ENCODE results near the gene ETS2. TPM values are rescaled to one million over a fixed set of nuclear protein-coding genes. Genes with fewer than 3 reads are reported as not detected.

Gene ETS2
- total RNA-seq, 1 donor from 2014 or later = 42.2 TPM

GRCh38 chr21:38807441-38807871, 1.7 kb downstream of the ETS2 start:
- H3K27ac Mint-ChIP-seq = peak overlapping the region; percentile 90
- no peaks in the 10 kb centered on the region for H3K27me3 Mint-ChIP-seq
- H3K9me3 Mint-ChIP-seq = no peaks in the 10 kb centered on the region
- H3K36me3 Mint-ChIP-seq = peaks cover 34% of the 10 kb centered on the region
- DNase-seq (ENCODE audit: extremely low spot score, unreplicated experiment) = no peak
- peaks cover 46% of the 10 kb centered on the region for H3K4me1 Mint-ChIP-seq (ENCODE audit: unreplicated experiment)
- no peak for TF ChIP-seq CTCF (conservative IDR thresholded peaks at IDR 0.05)
- peak overlapping the region; percentile 97 for H3K4me3 Mint-ChIP-seq

- Mint-ChIP-seq H3K4me3 (peak overlapping the region; percentile 97), H3K27ac (peak overlapping the region; percentile 65), H3K27me3 (no peaks in the 10 kb centered on the region), H3K9me3 (no peaks in the 10 kb centered on the region), H3K36me3 (peaks cover 37% of the 10 kb centered on the region), H3K4me1 (ENCODE audit: unreplicated experiment) (peaks cover 44% of the 10 kb centered on the region)
- no peak for DNase-seq (ENCODE audit: extremely low spot score, unreplicated experiment)
- TF ChIP-seq CTCF (conservative IDR thresholded peaks at IDR 0.05) = no peak
Measured at GRCh38 chr21:38807986-38808385, 2.3 kb downstream of the ETS2 start.

GRCh38 chr21:38809198-38809878, 3.6 kb downstream of the ETS2 start:
- H3K27me3 Mint-ChIP-seq = no peaks in the 10 kb centered on the region
- no peak overlapping the region for H3K4me3 Mint-ChIP-seq
- peaks cover 47% of the 10 kb centered on the region for H3K4me1 Mint-ChIP-seq (ENCODE audit: unreplicated experiment)
- no peaks in the 10 kb centered on the region for H3K9me3 Mint-ChIP-seq
- TF ChIP-seq CTCF (conservative IDR thresholded peaks at IDR 0.05) = no peak
- no peak for DNase-seq (ENCODE audit: extremely low spot score, unreplicated experiment)
- H3K27ac Mint-ChIP-seq = no peak overlapping the region
- H3K36me3 Mint-ChIP-seq = peaks cover 46% of the 10 kb centered on the region

GRCh38 chr21:38810034-38810825, 4.5 kb downstream of the ETS2 start:
- DNase-seq (ENCODE audit: extremely low spot score, unreplicated experiment) = no peak
- Mint-ChIP-seq H3K27me3 (no peaks in the 10 kb centered on the region), H3K27ac (no peak overlapping the region), H3K4me3 (no peak overlapping the region), H3K36me3 (peaks cover 55% of the 10 kb centered on the region), H3K4me1 (ENCODE audit: unreplicated experiment) (peaks cover 42% of the 10 kb centered on the region), H3K9me3 (no peaks in the 10 kb centered on the region)
- TF ChIP-seq CTCF (conservative IDR thresholded peaks at IDR 0.05) = no peak

GRCh38 chr21:38810826-38811164, 5.1 kb downstream of the ETS2 start:
- Mint-ChIP-seq H3K27me3 (no peaks in the 10 kb centered on the region), H3K9me3 (no peaks in the 10 kb centered on the region), H3K36me3 (peaks cover 58% of the 10 kb centered on the region), H3K4me1 (ENCODE audit: unreplicated experiment) (peaks cover 42% of the 10 kb centered on the region), H3K4me3 (peak overlapping the region; percentile 33), H3K27ac (no peak overlapping the region)
- DNase-seq (ENCODE audit: extremely low spot score, unreplicated experiment) = no peak
- no peak for TF ChIP-seq CTCF (conservative IDR thresholded peaks at IDR 0.05)

All from type B pancreatic cell (in vitro differentiated cells).